GM19099 (cell line): ENCODE results near the gene ELOF1.
A peak's percentile ranks its signal among the peaks of the same experiment; 100 is the strongest.

Source experiments
- POLR2A ChIP-seq: IDR thresholded peaks from 3 replicates; pipeline ENCODE4 v1.6.1; 2011; ENCODE audit warnings: low read depth; ENCODE audit not compliant: insufficient read length; ENCODE audit errors: extremely low read depth

ELOF1 gene

DNA sequence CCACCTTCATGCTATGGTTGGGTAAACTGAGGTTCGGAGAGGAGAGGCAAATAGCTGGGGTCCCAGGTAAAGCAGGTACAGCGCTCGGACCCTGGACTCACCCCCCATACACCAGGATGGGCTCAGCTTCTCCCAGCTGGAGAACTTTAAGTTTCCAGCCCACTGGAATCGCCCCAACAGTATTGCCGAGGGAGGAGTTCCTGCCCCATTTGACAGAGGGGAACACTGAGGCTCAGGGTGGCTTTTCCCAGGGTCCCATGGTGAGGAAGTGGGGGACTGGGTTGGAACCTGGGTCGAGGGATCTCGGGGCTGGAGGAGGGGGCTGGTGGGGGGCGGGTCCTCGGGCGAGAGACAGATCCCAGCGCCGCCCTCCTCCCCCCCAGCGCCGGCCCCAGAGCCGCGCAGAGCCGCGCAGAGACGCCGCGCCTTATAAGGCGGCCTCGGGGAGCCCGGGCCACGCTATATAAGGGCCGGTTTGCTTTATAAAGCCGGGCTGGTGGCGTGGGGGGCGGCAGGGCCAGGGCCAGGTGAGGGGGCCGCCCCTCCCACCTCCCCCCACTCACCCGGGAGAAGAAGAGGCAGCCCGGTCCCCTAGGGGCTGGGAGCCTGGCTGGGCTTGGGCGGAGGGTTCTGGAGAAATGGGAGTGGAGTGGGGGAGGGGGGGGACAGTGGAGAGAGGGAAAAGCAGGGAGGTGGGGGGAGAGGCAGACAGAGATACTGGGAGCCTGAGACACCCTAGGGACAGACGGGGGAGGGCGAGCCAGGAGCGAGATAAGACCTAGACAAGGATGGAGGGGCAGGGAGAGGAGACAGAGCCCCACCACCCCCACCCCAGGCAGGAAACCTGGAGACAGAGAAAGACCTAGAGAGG, 19.3 kb downstream of the ELOF1 start:
- no peak for TF ChIP-seq POLR2A

DNA sequence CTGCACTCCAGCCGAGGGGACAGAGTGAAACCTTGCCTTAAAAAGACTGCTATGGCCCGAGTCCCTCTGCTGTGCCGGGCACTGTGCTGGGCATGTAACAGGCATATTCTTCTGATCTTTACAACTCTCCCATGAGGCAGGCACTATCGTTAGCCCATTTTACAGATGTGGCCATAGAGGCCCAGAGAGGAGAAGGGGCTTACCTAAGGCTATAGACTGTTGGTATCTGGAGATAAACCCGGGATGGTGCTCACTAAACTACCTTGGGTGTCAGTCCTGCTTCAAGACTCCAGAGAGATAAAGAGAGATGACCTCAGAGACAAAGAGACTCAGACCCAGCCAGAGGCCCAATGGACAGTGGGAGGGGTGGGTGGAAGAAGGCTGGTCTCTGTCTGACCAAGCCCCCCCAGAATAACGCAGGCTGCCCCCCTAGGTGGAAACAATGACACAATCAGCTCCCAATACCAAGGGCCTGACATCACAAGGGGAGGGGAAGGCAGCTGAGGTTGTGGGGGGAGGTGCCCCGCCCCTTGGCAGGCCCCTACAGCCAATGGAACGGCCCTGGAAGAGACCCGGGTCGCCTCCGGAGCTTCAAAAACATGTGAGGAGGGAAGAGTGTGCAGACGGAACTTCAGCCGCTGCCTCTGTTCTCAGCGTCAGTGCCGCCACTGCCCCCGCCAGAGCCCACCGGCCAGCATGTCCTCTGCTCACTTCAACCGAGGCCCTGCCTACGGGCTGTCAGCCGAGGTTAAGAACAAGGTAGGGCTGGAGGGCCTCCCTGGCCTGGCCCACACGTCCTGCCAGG, 20.6 kb downstream of the ELOF1 start, which contains the start of gene CNN1:
Gene CNN1 (plus strand): TSS at position 620 of the 805 bp plus-strand sequence. CDS start 77 bp downstream, at position 697.
- no peak for TF ChIP-seq POLR2A

DNA sequence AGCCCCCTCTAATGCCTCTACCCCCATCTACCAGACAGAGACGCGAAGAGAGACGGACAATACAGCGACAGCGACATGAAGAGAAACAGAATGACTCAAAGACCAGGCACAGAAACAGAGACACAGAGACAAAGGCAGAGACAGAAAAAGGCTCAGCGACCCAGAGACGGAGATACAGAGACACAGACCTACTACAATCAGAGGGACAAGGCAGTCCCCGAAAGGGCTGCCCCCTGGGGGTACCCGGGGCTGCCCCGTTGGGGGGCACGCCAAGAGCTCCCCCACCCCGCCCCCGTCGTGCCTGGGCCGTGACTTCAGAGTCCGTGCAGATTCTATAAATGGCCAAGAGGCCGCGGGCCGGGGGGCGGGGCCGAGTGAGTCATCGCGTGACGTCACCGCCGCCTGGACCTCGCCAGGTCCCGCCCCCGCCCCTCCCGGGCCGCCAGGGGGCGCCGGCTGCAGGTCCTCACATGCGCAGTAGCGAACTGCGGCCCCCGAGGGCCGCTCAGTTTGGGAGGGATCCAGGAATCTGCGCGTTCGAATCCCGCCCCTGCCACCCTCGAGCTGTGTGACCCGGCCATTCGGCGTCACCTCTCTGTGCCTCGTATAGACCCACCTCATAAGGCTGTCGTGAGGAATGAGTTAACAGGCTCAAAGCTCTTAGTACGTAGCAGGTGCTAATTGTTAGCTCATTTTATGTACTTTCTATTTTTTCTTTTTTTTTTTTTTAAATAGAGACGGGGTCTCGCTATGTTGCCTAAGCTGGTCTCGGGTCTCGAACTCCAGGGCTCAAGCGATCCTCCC, 23.0 kb downstream of the ELOF1 start:
- no peak for TF ChIP-seq POLR2A

DNA sequence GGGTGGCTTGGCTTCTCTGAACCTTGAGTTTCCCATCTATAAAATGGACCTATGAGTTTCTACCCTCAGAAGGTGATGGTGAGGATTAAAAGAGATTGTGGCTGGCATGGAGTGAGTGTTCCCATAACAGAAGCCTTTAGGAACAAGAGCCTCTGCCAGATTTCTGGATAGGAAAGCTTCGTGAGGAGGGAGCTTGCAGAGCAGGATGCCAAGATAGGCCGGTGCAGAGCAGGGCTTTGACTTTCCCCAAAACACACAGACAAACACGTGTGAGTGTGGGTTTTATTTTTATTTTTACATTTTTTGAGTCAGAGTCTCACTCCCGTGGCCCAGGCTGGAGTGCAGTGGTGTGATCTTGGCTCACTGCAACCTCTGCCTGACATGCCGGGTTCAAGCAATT, 24.1 kb downstream of the ELOF1 start:
- no peak for TF ChIP-seq POLR2A

DNA sequence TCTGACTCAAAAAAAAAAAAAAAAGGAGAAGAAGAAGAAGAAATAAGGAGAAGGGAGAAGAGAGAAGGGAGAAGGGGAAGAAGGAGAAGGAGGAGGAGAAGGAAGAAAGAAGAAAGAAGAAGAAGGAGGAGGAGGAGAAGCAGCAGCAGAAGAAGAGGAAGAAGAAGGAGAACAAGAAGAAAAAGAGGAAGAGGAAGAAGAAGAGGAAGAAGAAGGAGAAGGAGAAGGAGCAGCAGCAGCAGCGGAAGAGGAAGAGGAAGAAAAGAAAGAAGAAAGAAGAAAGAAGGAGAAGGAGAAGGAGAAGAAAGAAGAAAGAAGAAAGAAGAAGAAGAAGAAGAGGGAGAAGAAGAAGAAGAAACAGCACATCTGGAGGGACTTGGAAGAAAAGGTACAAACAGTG, 24.5 kb downstream of the ELOF1 start:
- TF ChIP-seq POLR2A: no peak

DNA sequence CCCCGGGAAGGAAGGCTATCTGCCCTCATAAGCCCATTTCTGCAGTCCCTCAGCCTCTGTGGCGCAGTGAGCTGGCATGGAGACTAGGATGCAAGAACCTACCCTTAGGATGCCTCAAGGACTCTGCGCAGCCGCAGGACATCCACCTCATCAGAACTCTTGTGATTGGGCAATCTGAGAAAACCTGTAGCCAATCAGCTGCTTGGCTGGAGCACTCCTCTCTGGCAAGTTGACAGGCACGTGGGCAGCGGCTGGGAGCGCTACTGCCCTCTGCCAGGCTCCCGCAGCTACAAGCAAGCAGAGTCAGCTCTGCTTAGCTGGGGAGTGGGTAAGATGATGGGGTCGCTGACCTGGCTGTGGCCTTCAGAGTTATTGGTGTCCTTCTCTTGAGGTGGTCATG, 28.6 kb downstream of the ELOF1 start:
- TF ChIP-seq POLR2A: no peak

DNA sequence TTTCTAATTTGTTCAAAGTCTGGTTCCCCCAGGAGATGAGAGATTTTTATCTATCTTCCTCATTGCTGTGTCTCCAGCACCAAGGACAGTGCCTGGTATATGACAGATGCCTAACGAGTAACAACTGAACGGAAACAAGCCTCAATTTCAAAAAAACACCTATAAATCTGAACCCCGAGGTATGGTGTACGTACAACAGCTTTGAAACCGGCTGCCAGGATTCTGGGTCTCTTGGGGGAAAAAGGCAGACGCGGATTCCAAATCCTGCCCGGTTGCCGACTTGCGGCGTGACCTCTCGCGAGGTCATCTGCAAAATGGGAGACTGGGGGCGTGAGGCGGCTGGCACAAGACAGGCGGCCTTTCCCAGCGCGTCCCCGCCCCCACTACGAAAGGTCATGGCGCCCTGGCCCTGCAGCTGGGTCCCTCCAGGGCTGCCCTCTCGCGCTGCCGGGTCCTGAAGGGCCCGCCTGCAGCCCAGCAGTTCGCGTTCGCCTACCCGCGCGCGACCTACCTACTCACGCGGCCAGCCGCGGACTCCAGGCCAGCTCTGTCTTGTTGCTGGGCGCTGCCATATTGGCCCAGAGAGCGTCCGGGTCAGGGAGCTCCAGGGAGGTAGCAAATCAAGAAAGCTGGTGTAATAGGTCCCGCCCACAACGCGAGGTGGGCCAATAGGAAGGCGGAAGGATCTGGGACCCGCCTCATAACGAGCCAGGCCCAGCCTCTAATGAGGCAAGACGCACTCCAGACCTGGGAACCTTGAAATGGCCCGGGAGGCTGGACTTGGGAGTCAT, 30.3 kb downstream of the ELOF1 start, which contains the start of gene ECSIT:
Gene ECSIT (minus strand): TSS at position 584 of the 791 bp plus-strand sequence. CDS start 9,964 bp downstream, outside the sequence.
- peak; percentile 72 for TF ChIP-seq POLR2A

DNA sequence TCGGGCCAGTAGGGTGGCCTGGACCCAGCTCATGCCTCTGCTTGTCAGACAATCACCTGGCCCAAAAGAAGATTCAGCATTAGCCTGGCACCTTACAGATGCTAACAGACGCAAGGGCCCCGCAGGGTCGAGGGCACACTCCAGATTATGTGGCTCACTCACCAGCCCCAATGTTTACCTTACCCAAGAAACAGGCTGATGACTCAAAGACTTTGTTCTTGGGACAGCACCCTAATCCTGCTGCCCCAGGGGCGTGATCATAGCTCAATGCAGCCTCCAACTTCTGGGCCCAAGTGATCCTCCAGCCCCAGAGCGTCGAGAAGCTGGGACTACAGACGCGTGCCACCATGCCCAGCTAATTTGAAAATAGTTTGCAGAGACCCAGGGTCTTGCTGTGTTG, 39.9 kb downstream of the ELOF1 start:
- TF ChIP-seq POLR2A: no peak

DNA sequence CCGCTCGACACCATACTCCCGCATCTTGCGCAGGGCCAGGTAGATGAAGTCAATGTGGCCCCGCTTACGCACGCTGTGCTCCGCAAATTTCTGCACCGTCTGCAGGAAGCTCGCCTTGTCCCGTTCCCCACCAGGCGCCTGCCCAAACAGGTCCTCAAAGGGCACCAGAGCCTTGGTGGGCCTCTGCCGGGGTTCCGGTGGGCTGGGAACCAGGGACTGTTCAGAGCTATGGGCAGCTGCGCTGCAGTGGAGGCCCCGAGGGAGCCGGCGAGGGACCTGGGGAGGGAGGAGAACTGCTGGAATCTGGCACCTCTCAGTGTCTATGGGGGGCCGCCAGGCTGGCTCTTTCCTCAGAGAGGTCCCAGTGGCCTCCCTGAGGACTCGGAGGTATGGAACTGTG, 45.1 kb downstream of the ELOF1 start:
- TF ChIP-seq POLR2A: no peak

DNA sequence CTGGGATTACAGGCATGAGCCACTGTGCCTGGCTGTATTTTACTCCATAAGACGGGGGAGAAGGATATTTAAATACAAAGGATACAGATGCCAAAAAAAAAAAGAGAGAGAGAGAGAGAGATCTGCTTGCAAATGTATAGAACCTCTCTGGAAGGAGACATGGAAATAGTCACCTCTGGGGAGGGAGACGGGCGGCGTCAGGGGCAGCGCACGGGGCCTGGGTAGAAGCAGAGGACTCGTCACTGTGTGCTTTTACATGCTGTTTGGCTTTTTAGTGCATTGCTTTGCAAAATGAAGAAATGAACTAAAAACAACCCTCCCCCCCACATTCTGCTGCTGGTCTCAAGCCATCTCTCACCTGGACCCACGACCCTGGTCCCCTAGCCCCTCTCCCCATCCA, 48.6 kb downstream of the ELOF1 start:
- no peak for TF ChIP-seq POLR2A

DNA sequence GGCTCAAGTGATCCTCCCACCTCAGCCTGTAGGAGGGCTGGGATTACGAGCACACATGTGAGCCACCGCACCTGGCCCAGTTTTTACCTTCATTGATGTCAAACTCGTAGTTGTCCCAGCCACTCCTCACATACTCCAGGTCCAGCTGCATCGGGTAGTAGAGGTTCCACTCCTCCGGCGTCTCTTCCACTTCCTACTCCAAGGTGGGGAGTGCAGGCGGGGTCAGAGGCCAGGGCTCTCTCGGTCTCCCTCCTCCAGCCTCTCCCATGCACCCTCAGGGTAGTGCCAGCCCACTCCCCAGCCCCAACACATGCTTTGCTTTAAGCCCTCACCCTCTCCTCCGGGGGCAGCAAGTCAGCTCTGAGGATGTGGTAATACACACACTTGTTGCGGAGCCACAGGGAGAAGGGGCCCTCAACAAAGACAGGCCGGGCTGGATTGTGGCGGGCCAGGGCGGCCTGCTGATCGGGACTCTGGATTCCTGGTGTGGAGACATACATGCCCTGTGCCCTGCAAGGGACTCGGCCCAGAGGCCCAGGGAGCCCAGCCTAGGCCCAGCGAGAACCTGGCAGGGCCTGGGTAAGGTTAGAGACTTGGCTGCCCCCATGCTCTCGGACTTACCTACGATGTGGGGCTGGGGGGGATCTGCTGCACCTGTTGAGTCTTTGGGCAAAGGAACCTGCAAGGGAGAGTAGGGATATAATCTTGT, 51.5 kb downstream of the ELOF1 start:
- TF ChIP-seq POLR2A: no peak

DNA sequence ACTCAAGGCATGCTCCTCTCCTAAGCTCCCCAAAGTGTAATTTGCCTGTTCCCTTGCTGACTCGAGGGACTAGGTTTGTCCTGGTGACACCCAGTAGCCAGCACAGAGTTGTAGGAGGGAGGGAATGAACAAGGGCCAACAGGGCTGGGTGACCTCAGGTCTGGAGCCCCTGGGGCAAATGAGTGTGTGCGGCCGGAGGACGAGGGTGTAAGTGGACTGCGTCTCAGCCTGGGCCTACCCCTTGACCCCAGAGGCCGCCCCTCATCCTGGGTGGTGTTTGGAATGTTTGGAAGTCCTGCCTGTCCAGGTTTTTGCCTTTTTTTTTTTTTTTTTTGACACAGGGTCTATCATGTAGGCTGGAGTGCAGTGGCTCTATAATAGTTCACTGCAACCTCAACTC, 52.1 kb downstream of the ELOF1 start:
- TF ChIP-seq POLR2A: no peak

DNA sequence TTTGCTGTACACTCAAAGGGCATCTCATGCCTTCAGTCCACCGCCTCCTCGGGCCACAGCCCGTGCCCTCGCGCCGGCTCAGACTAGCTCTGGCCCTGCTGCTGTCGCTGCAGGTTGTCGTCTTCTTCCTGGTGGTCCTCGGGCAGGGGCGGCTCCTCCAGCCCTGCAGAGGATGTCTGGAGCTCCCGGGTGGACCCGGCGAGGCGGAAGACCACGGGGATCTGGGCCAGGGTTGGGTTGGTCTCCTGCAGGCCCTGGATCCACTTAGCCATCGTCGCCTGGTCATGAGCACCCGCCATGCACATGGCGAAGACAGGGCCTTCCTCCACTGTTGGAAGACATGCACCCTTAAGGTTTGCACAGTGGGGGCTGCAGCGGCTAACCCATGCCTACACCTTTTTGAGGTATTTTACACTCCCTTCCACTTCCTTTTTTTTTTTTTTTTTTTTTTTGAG, 52.9 kb downstream of the ELOF1 start:
- TF ChIP-seq POLR2A: no peak
